Right ventricle myocardium inferior (tissue), 1 donor: ENCODE measurements around the gene ATP1A1. TPM values are rescaled to one million over a fixed set of nuclear protein-coding genes. Genes with fewer than 3 reads are reported as not detected.

Experiments
- ATAC-seq: fragments of 200-7000 bp; cut with Tn5 transposase; one replicate; pipeline ENCODE4 v1.9.1; 2020; ENCODE audit warnings: mild to moderate bottlenecking, moderate library complexity
- DNase-seq: peaks from one replicate; pipeline ENCODE4 v3.0.0; 2021; ENCODE audit errors: missing footprints
- intact Hi-C: fragments of 100-400 bp; cut with DNase I; formaldehyde crosslinking; loops from one replicate; pipeline ENCODE4 v1.11.0; 2022
- total RNA-seq: library from RNA; stranded (reverse); fragmentation: NEBNext Ultra II Directional; extraction: Animal tissue kit (Norgen Biotek cat#: 25700); gene quantifications from one replicate; pipeline ENCODE4 v1.2.1, GENCODE V29; 2021
- donor health status: DM: no; HTN: yes; CAD: no; lungs with severe emphysema.

The ATP1A1 gene
- total RNA-seq, 1 donor from 2014 or later: 298 TPM

DNA sequence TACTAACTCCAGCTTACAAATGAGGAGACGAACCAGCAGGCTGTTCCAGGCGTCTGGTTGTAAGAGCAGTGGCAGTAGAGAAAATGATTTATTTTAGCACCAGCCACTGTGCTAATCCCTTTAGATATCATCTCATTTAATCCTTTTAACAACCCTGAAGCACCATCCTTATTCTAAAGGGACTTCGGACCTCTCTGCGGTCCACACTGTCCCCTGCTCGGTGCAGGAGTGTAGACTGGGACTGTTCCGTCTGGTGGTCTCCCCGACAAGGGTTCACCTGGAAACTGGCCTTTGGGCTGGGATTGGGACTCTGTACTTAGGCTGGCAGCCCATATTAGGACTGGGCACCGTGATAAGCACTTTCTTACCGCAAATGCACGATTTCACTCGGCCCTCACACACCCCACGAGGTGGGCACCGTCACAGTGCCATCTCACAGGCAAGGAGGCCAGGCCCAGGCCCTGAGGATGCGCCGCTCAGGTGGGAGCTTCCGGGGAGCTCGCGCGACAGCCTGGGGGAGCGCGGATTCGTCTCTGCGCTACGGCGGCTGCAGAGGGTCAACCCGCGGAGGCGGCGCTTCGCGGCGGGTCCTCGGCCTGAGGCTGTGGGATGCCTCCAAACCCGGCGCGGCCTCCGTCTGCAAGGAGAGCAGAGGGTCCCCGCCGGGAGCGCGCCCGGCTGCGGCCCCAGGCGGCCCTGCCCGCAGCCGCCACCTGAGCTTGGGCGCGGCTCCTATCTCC is 45.2 kb downstream of the ATP1A1 start:
- peak; percentile 88 for DNase-seq
- ATAC-seq: peak; percentile 71
- intact Hi-C loops: no loop called here

DNA sequence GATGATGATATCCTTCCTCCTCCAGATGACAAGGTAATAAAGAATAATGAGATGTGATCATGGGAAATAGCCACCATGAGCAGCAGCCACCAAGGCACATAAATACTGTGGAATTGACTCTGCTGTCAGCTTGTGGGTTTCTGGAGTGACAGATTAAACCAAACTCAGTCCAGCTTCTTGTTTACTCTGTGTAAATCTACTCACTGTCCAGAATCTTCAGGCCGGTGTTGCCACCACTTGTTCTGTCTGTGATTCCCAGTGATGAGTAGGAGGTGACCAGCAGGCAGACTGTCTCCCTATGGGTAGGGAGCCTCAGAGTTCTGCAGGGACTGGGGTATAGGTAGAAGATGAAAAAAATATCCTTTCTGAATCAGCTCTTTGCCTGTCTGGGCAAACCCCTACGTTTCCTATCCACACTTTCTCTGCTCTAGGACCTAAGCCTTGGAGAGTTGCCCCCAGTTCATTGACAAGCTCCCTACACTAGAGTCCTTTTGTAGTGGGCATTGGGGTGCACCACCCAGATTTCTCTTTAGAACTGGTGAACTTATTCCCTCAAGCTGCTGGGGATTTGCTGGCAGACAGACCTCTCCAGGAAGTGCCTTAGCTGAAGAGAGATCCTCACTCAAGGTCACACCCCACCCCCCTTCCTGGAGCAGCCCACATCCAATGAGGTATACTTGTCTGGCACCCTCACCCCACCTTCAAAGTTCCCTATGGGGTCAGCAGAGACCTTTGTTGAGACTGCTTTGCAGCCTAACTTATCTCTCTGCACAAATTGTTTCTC is 47.6 kb downstream of the ATP1A1 start:
- intact Hi-C loops: no loop called here
- ATAC-seq: no peak
- no peak for DNase-seq

DNA sequence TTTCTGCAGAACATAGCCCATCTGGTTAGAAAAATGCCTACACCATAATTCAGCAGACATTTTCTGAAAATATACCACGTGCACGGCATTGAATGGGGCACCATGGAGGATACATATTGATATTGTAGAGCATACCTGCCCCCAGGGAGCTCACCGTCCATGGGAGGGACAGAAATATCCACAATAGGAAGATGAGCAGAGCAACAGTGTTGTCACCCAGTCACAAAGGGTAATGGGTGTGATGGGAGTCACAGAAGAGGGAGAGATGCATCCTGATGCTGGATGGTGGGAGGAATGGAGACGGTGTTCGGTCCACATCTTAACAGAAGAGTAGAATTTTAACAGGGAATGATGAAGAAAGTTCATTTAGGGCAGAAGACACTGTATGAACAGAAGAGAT is 51.4 kb downstream of the ATP1A1 start:
- intact Hi-C loops: no loop called here
- ATAC-seq (no peak), DNase-seq (no peak)

DNA sequence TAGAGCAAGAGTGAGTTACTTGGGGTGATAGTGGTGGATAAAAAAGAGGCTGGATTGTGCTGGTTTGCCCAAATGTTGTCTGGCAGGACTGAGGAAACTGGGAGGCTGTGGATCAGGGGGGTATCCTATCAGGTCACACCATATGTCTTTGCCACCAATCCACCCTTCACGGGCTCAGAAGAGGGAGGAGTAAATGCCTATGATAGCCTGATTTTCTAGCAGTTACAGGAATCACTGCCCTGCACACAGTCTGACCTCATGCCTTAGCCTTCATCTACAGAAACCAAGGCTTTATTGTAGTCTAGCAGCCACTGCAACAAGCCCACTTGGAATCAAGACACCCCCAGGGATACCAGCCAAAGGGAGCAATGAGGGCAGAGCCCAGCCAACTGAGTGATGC is 51.8 kb downstream of the ATP1A1 start:
- intact Hi-C loops: no loop called here

GRCh38 chr1:116425987-116426386 is 52.9 kb downstream of the ATP1A1 start:
- no peak for DNase-seq
- no peak for ATAC-seq
- intact Hi-C loops: no loop called here

More for the DNA sequence above, 51.8 kb downstream of the ATP1A1 start:
- ATAC-seq: no peak
- DNase-seq: no peak

GRCh38 chr1:116426401-116426800 is 53.4 kb downstream of the ATP1A1 start:
- intact Hi-C loops: no loop called here
- ATAC-seq: no peak
- no peak for DNase-seq

- intact Hi-C loops: no loop called here
- ATAC-seq (no peak), DNase-seq (no peak)
These were observed 55.5 kb downstream of the ATP1A1 start for GRCh38 chr1:116428576-116428975.

DNA sequence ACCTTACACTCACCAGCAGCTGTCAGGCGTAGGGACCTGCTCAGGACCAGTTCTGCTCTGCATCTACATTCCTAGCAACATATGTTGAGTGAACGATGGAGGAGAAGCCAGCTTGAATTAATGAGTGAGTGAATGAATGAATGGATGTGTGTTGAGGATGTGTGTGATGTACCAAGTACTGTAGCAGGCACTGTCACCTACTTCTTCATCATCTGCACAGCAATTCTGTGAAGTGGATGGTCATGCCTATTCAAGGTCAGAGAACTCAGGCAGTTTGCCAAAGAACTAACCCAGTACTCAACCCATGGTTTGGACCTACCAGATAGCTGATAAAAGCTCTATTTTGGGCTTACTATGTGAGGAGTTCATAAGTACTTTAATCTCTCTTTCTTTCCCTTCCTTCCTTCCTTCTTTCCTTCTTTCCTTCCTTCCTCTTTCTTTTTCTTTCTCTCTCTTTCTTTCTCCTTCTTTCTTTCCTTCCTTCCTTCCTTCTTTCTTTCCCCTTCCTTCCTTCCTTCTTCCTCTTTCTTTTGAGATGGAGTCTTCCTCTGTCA is 56.9 kb downstream of the ATP1A1 start:
- ATAC-seq (peak; percentile 65), DNase-seq (no peak)
- intact Hi-C loops: no loop called here

- DNase-seq: no peak
- intact Hi-C loops: no loop called here
- ATAC-seq: no peak
These were observed 58.9 kb downstream of the ATP1A1 start for GRCh38 chr1:116431870-116432500.

DNA sequence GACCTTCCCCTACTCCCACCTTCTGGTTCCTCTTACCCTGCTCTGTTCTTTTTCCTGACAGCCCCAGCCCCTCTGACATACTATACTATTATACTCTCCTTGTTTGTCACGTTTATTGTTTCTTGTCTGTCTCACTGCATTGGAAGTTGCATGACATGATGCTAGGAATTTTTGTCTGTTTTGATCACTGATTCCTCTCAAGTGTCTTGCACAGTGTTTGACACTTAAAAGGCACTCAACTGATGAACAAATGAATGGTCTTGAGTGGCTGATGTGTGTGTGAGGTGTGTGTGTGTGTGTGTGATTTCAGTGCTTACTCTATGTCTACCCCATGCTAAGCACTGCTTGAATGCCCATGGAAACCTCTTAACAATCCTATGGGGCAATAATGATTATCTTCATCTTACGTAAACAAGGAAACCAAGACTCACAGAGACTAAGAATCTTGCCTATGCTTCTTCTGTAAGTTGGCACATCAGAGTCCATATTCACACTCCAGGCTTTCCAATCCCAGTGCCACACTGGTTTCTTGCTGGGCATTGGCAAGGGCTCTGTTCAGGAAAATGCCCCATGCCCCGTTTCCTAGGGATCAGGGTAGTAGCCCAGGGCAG is 59.7 kb downstream of the ATP1A1 start:
- ATAC-seq: no peak
- intact Hi-C loops: loop anchor here (1.0 kb wide), 2 partner anchors 17 to 43 kb away; no protein-coding TSS in a partner anchor
- DNase-seq: no peak

DNA sequence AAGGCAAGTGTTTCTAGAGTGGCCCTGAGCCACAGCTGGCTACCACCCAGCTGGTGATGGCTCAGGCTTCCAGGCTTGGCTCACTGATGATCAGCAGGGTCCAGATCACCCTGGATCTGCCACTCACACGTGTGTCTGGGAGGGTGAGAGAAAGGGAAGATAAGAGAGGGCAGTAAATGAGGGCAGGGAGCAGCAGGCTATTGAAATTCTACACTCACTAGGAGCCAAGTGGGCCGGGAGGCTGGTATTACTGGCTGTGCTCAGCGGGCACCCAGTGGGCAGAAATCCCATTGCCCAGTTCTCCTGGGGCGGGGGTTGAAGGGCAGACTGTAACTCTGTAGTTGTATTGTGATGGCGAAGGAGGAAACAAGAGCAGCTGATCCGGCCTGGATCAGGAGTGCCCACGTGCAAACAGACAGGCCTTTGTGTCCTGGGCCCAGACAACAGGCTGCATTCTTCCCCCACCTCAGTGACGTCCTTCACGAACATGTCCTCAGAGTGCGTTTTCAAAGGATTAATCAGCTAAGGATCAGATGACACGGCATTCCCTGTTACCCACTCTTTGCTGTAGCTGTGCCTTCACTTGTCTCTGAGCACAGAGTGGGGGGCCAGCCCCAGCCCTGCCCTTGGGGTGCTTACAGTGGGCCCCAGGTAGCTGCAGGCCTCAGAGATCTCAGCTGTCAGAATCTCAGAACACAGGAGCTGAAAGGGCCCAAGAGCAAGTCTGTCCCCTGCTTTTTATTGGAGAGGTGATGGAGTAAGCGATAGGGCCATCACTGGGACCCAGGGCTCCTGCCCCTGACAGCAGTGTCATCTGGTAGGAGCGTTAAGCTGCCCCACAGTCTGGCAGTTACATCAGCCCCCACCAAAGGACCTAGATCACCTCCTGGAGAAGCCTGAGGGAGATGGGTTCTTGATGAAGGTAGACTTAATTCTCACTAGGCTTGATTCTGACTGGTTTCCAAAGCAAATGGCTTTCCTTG is 60.5 kb downstream of the ATP1A1 start:
- DNase-seq (peak; percentile 80), ATAC-seq (peak; percentile 90)
- intact Hi-C loops: loop anchor here (1.0 kb wide), 2 partner anchors 18 to 42 kb away; no protein-coding TSS in a partner anchor

DNA sequence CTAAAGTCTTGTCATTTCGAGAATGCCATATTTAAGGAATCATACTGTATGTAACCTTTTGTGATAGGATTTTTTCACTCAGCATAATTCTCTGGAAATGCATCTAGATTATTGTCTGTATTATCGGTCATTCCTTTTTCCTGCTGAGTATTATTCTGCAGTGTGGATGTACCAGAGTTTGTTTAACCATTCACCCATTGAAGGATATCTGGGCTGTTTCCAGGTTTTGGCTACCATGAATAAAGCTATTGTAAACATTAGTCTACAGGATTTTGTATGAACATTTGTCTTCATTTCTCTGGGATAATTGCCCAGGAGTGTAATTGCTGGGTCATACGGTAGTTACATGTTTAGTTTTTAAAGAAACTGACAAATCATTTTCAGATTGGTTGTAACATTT is 61.8 kb downstream of the ATP1A1 start:
- DNase-seq (no peak), ATAC-seq (no peak)
- intact Hi-C loops: no loop called here

- ATAC-seq (no peak), DNase-seq (no peak)
- intact Hi-C loops: no loop called here
These were observed 63.0 kb downstream of the ATP1A1 start for GRCh38 chr1:116435806-116436610.

DNA sequence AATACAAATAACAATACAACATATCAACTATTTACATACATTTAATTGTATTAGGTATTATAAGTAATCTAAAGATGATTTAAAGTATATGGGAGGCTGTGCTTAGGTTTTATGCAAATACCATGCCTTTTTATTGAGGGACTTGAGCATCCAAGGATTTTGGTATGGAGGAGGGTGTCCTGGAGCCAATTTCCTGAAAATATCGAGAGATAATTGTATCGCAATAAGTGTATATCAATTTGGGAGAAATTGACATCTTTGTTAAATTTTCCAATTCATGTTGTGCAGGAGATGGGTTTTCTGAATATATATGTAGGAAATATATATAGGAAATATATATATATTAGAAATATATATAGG is 63.5 kb downstream of the ATP1A1 start:
- DNase-seq: no peak
- intact Hi-C loops: no loop called here
- ATAC-seq: no peak

GRCh38 chr1:116439701-116440100 is 66.7 kb downstream of the ATP1A1 start:
- intact Hi-C loops: no loop called here
- DNase-seq (no peak), ATAC-seq (no peak)

- ATAC-seq: no peak
- intact Hi-C loops: no loop called here
- no peak for DNase-seq
These were observed 67.7 kb downstream of the ATP1A1 start for GRCh38 chr1:116440731-116441130.

GRCh38 chr1:116445534-116445933 is 72.5 kb downstream of the ATP1A1 start:
- DNase-seq: no peak
- no peak for ATAC-seq
- intact Hi-C loops: no loop called here
